Heart left ventricle (tissue), 16 donors: ENCODE results near the gene KRTAP17-1. TPM values are rescaled to one million over a fixed set of nuclear protein-coding genes. Genes with fewer than 3 reads are reported as not detected.

ENCODE experiments used
- ATAC-seq, 4 donors: fragments of 200-7000 bp; cut with Tn5 transposase; one replicate each; pipeline ENCODE4 v1.9.1; 2020 to 2022; ENCODE audit warnings: moderate library complexity in 4 of 4, mild to moderate bottlenecking in 3 of 4, moderate number of reproducible peaks in 1 of 4
- DNase-seq, 5 donors: peaks; one replicate each; pipeline ENCODE4 v3.0.0-alpha.2; 2020
- H3K27ac ChIP-seq, 12 donors: fragments of 200-600 bp; sonication (generic) in 4 of 12; one replicate each; pipeline versions ENCODE4 v1.5.0 to v1.8.0; 2016 to 2022; ENCODE audit warnings: mild to moderate bottlenecking in 2 of 12
- H3K27me3 ChIP-seq, 9 donors: fragments of 200-600 bp; sonication (generic) in 2 of 9; one replicate each; pipeline versions ENCODE4 v1.5.1 to v1.8.0; 2016 to 2022; ENCODE audit warnings: mild to moderate bottlenecking in 3 of 9
- H3K36me3 ChIP-seq, 9 donors: fragments of 200-600 bp; sonication (generic) in 2 of 9; one replicate each; pipeline versions ENCODE4 v1.5.0 to v1.8.0; 2018 to 2022; ENCODE audit warnings: mild to moderate bottlenecking in 2 of 9
- H3K4me1 ChIP-seq, 12 donors: fragments of 200-600 bp; sonication (generic) in 4 of 12; one replicate each; pipeline versions ENCODE4 v1.5.0 to v1.8.0; 2016 to 2022; ENCODE audit warnings: mild to moderate bottlenecking in 3 of 12
- H3K4me3 ChIP-seq, 12 donors: fragments of 200-600 bp; sonication (generic) in 4 of 12; one replicate each; pipeline versions ENCODE4 v1.5.0 to v1.8.0; 2017 to 2022; ENCODE audit warnings: mild to moderate bottlenecking in 9 of 12, moderate library complexity in 4 of 12
- H3K9me3 ChIP-seq, 12 donors: fragments of 200-600 bp; sonication (generic) in 4 of 12; one replicate each; pipeline versions ENCODE4 v1.5.0 to v1.8.0; 2016 to 2022; ENCODE audit warnings: mild to moderate bottlenecking in 1 of 12
- POLR2A ChIP-seq, 2 donors: fragments of 450-650 bp; IDR thresholded peaks; one replicate each; pipeline ENCODE4 v1.6.1; 2017; ENCODE audit warnings: antibody characterized with exemption in 2 of 2, mild to moderate bottlenecking in 2 of 2, moderate library complexity in 2 of 2
- WGBS, 4 donors: extraction: QIAGEN DNeasy Blood & Tissue Kit in 2 of 4; methylation state at CpG; one replicate each; pipeline versions ENCODE4 v1.1.5 to v1.1.7; 2013 to 2018; 5-methylcytosine and 5-hydroxymethylcytosine counted together
- intact Hi-C, 10 donors: fragments of 100-400 bp; cut with DNase I; formaldehyde crosslinking; loops; one replicate each; pipeline versions ENCODE4 v1.11.1 to v1.14.2; 2022
- polyA plus RNA-seq, 2 donors: library from polyadenylated mRNA; stranded (reverse); fragments of 200-250 nt; gene quantifications; one replicate each; pipeline ENCODE4 v1.2.3, GENCODE V29; 2013
- total RNA-seq, 9 donors: library from RNA; depleted of rRNA in 2 of 9; stranded (reverse); fragments of >200 nt in 2 of 9; fragmentation: NEBNext Ultra II Directional in 3 of 9; extraction: Animal tissue kit (Norgen Biotek cat#: 25700) in 3 of 9; gene quantifications; one replicate each; pipeline versions ENCODE4 v1.1.0 to v1.2.4, GENCODE V29; 2016 to 2023
- TF ChIP-seq, protein P1 (sequence below), 12 donors: fragments of 200-600 bp; sonication (generic) in 4 of 12; IDR thresholded peaks; one replicate each; pipeline versions ENCODE4 v1.5.0 to v1.8.0; 2018 to 2022; ENCODE audit warnings: antibody characterized with exemption in 12 of 12, mild to moderate bottlenecking in 5 of 12
- donor health status: ischemic (EF 13 %, LVEDD 7.1; RV severe dilation, severe dysfunction).
- donor health status: healthy with polysubstance abuse.
- donor health status: DM: no; HTN: yes; CAD: no.
- donor health status: DM: no; HTN: no; CAD: no.
- donor health status: ischemic (EF 25% LVEDD 6.9; RV normal size, moderate dysfunction).
- donor health status: ischemic (EF 25% LVEDD 5.7; RV mildly dilated, moderate dysfunction).
- donor health status: healthy.
- donor health status: DM: yes; HTN: yes; CAD: no.
- donor health status: ischemic (EF 35%, LVEDD 5.7; RV mildly dilated, moderate dysfunction).
- donor health status: nonischemic (EF 11% LVEDD 7.7; RV severe dilation, severe dysfunction).
- donor health status: DM: yes; HTN: yes; CAD: no.
- donor health status: PGD.
- donor health status: ischemic (EF 29% LVEDD 5.4; RV normal size, mild dysfunction).
- donor health status: nonischemic (EF 23%, LVEDD 6.1; RV moderate dilation, normal function).

The KRTAP17-1 gene
- total and polyA plus RNA-seq, 11 donors, result not detected

DNA sequence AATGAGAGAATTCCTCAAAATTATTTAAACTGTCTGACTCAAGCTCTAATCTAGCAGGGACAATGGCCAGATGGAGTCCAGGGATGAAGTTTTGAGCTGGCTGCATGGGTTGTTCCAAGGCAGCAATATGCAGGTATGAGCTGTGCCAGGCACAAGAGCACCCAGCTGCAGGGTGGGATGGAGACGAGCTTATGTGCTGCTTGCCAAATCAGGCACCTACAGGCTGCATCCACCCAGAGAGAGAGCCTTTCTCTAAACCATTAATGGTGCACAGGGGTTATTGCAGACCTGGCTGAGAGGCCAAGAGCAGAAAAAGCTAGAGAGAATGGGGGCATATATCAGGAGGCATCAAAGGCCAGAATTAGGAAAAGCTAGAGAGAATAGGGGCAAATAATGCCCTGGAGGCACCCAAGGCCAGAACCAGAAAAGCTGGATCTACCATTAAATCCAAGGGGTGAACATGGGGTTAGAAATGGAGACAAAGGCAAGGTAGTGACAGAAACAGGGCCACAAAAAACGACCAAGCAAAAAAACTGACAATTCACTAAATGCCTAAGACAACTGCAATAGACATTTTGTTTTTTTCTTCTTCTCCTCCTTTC lies 24.2 kb upstream of the KRTAP17-1 start:
- no peak overlapping the region for H3K4me3 ChIP-seq
- H3K4me1 ChIP-seq, result peaks cover 0 to 25% (median 0%) of the 10 kb centered on the region in 12 donors
- peaks cover 0 to 10% (median 0%) of the 10 kb centered on the region in 12 donors for H3K9me3 ChIP-seq
- peak overlapping the region in 1 of 12 donors; percentile 67 for H3K27ac ChIP-seq
- H3K36me3 ChIP-seq, result no peaks in the 10 kb centered on the region
- TF ChIP-seq, protein P1, sequence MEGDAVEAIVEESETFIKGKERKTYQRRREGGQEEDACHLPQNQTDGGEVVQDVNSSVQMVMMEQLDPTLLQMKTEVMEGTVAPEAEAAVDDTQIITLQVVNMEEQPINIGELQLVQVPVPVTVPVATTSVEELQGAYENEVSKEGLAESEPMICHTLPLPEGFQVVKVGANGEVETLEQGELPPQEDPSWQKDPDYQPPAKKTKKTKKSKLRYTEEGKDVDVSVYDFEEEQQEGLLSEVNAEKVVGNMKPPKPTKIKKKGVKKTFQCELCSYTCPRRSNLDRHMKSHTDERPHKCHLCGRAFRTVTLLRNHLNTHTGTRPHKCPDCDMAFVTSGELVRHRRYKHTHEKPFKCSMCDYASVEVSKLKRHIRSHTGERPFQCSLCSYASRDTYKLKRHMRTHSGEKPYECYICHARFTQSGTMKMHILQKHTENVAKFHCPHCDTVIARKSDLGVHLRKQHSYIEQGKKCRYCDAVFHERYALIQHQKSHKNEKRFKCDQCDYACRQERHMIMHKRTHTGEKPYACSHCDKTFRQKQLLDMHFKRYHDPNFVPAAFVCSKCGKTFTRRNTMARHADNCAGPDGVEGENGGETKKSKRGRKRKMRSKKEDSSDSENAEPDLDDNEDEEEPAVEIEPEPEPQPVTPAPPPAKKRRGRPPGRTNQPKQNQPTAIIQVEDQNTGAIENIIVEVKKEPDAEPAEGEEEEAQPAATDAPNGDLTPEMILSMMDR (IDR thresholded peaks at IDR 0.05), result no peak
- no peak for TF ChIP-seq POLR2A (IDR thresholded peaks at IDR 0.05)
- 48 to 59% (median 58%) methylated on average over 2 of the region's 2 CpGs for WGBS, 4 donors
- intact Hi-C loops, result no loop called here
- no peak for ATAC-seq
- DNase-seq, result no peak
- peaks cover 0 to 5% (median 0%) of the 10 kb centered on the region in 9 donors for H3K27me3 ChIP-seq

- ATAC-seq, result no peak
- peaks cover 0 to 25% (median 0%) of the 10 kb centered on the region in 12 donors for H3K4me1 ChIP-seq
- 51 to 63% (median 55%) methylated on average over 5 of the region's 5 CpGs for WGBS, 4 donors
- peaks cover 0 to 6% (median 0%) of the 10 kb centered on the region in 9 donors for H3K27me3 ChIP-seq
- no peak for TF ChIP-seq POLR2A (IDR thresholded peaks at IDR 0.05)
- intact Hi-C loops, result no loop called here
- DNase-seq, result no peak
- H3K9me3 ChIP-seq, result peaks cover 0 to 10% (median 0%) of the 10 kb centered on the region in 12 donors
- H3K36me3 ChIP-seq, result no peaks in the 10 kb centered on the region
- H3K27ac ChIP-seq, result peak overlapping the region in 1 of 12 donors; percentile 67
- H3K4me3 ChIP-seq, result no peak overlapping the region
Observed at GRCh38 chr17:41338961-41339485, 23.5 kb upstream of the KRTAP17-1 start.

DNA sequence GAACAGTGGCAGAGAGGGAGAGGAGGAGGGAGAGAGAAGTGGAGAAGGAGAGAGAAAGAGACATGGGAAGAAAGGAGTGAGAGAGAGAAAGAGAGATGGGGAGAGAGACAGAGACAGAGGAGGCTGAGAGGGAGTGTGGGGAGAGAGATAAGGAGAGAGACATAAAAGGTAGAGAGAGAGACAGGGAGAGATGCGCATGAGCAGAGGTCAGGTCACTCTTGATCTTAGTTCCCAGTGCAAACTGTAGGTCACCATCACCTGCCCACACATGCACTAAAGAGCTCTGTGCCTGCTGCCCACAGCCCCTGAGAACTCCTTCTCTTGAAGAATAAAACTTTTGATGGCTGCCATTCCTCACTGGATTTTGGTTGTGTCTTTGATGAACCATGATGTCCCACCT lies 20.2 kb upstream of the KRTAP17-1 start:
- Histone ChIP-seq H3K4me1 (peaks cover 0 to 22% (median 0%) of the 10 kb centered on the region in 12 donors), H3K27ac (no peak overlapping the region), H3K9me3 (no peaks in the 10 kb centered on the region), H3K4me3 (no peak overlapping the region), H3K27me3 (peaks cover 0 to 15% (median 0%) of the 10 kb centered on the region in 9 donors), H3K36me3 (no peaks in the 10 kb centered on the region)
- DNase-seq (no peak), ATAC-seq (no peak)
- intact Hi-C loops, result no loop called here
- TF ChIP-seq, protein P1 (IDR thresholded peaks at IDR 0.05), result no peak
- no peak for TF ChIP-seq POLR2A (IDR thresholded peaks at IDR 0.05)
- 93 to 100% (median 95%) methylated on average over 1 of the region's 1 CpG for WGBS, 4 donors

GRCh38 chr17:41334385-41335305 lies 19.1 kb upstream of the KRTAP17-1 start:
- ATAC-seq, result no peak
- WGBS, 4 donors, result 58 to 66% (median 63%) methylated on average over 4 to 6 of the region's 6 CpGs

More at GRCh38 chr17:41334385-41335305, 19.1 kb upstream of the KRTAP17-1 start:
- no peak for DNase-seq
- intact Hi-C loops, result no loop called here
- Histone ChIP-seq H3K9me3 (no peaks in the 10 kb centered on the region), H3K4me1 (peaks cover 0 to 11% (median 0%) of the 10 kb centered on the region in 12 donors), H3K4me3 (no peak overlapping the region), H3K27me3 (peaks cover 0 to 15% (median 0%) of the 10 kb centered on the region in 9 donors), H3K36me3 (no peaks in the 10 kb centered on the region), H3K27ac (no peak overlapping the region)
- TF ChIP-seq, protein P1 (IDR thresholded peaks at IDR 0.05), result no peak
- no peak for TF ChIP-seq POLR2A (IDR thresholded peaks at IDR 0.05)
